GM13976 (cell line): ENCODE measurements around the gene GPHN.

Experiments used
- DNase-seq: peaks from one replicate; pipeline ENCODE4 v3.0.0; 2012; ENCODE audit warnings: low spot score
- in situ Hi-C: fragments of 300-500 bp; cut with MboI; formaldehyde crosslinking; loops from one replicate; pipeline ENCODE4 v1.12.0; 2022; ENCODE audit warnings: low sequenced_read_pairs, mixed read lengths, inconsistent platforms; ENCODE audit not compliant: unreplicated experiment
- TF ChIP-seq, protein P1 (sequence below): IDR thresholded peaks from 2 replicates; pipeline ENCODE4 v1.5.1; 2012; ENCODE audit warnings: borderline replicate concordance, mild to moderate bottlenecking; ENCODE audit not compliant: insufficient read depth; ENCODE audit errors: extremely low read depth, missing control alignments, control extremely low read depth

Gene GPHN

DNA sequence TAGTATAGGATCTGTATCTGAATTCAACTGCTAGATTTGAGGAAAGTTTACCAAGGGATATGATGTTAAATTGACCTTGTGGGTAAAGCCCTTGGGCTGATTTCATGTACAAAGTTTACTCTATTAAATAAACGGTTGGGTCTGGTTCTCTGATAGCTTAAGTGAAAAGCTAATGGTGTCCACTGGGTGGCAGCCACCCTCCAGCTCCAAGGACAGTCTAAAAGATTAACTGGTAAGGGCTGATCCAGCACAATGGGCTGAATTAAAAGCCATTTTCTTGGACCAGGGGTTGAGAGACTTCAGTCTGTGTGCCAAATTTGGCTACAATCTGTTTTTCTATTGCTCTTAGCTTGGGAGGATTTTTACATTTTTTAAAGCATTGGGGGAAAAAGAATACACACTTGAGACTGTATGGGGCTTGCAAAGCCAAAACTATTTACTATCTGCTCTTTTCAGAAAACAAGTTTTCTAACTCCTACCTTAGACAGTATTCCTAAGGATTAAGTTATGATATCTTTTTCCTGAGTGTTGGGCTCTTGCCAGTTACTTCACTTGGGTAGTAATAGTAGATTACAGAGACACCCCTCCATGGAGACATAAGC, 116.5 kb downstream of the GPHN start:
- peak; percentile 49 for DNase-seq
- in situ Hi-C loops = loop anchor here (10.0 kb wide), 1 partner anchor 510 kb away; no protein-coding TSS in a partner anchor
- TF ChIP-seq, protein P1, sequence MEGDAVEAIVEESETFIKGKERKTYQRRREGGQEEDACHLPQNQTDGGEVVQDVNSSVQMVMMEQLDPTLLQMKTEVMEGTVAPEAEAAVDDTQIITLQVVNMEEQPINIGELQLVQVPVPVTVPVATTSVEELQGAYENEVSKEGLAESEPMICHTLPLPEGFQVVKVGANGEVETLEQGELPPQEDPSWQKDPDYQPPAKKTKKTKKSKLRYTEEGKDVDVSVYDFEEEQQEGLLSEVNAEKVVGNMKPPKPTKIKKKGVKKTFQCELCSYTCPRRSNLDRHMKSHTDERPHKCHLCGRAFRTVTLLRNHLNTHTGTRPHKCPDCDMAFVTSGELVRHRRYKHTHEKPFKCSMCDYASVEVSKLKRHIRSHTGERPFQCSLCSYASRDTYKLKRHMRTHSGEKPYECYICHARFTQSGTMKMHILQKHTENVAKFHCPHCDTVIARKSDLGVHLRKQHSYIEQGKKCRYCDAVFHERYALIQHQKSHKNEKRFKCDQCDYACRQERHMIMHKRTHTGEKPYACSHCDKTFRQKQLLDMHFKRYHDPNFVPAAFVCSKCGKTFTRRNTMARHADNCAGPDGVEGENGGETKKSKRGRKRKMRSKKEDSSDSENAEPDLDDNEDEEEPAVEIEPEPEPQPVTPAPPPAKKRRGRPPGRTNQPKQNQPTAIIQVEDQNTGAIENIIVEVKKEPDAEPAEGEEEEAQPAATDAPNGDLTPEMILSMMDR = peak; percentile 49

DNA sequence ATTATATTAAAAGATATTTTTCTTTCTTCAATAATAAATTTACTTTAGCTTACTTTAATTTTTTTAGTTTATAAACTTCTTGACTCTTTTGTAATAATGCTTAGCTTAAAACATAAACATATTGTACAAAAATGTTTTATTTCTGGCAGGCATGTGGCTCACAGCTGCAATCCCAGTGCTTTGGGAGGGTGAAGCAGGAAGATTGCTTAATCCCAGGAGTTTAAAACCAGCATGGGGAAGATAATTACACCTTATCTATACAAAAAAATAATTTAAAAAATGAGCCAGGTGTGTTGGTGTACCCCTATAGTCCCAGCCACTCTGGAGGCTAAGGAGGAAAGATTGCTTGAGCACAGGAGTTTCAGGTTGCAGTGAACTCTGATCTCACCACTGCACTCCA, 120.7 kb downstream of the GPHN start:
- TF ChIP-seq, protein P1 = no peak
- DNase-seq = no peak
- in situ Hi-C loops = loop anchor here (10.0 kb wide), 1 partner anchor 506 kb away; no protein-coding TSS in a partner anchor

DNA sequence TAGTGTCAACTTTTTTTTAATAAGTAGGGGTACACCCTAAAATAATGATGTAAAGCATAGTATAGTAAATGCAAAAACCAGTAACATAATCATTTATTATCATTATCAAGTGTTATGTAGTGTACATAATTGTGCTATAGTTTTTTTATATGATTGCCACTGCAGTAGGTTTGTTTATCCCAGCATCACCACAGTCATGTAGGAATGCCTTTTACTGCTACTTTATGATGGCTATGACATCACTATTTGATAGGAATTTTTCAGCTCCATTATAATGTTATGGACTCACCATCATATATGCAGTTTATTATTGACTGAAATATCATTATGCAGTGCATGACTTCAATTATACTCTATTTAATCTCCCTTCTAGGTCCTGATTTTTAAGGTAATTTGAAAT, 121.6 kb downstream of the GPHN start:
- in situ Hi-C loops = loop anchor here (10.0 kb wide), 1 partner anchor 505 kb away; no protein-coding TSS in a partner anchor
- TF ChIP-seq, protein P1 = no peak
- no peak for DNase-seq

DNA sequence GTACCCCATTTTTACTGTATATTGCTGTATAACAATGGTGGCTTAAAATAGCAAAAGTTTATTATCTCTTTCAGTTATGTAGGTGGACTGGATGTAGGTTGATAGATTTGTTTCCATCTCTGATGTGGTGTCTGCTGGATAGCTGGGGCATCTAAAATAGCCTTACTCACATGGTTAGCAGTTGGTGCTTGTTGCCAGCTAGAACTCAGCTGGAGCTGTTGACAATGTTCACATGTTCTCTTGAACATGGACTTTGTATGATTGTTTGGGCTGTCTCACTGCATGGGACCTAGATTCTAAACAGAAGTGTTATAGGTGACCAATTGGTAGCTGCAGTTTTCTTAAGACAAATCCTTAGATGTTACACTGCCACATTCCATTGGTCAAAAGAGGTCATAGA, 126.9 kb downstream of the GPHN start:
- DNase-seq = no peak
- in situ Hi-C loops = no loop called here
- TF ChIP-seq, protein P1 = no peak

DNA sequence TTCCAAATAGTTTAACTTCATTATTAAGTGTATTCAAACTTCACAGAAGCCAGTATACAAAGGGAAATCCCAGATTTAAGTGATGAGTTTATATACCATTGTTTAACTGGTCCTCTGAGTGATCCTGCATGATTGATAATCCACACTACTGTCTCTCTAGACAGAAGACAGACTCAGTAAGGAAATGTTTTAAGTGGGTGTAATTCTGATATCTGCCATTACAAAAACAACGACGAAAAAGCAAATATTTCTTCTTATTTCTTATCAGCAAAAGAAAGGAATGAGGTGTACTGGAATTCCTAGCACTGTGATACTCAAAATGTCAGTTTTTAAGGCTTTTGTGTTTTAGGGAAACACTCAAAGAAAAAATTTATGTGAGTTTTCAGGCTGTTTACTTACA, 127.5 kb downstream of the GPHN start:
- no peak for DNase-seq
- TF ChIP-seq, protein P1 = no peak
- in situ Hi-C loops = no loop called here

DNA sequence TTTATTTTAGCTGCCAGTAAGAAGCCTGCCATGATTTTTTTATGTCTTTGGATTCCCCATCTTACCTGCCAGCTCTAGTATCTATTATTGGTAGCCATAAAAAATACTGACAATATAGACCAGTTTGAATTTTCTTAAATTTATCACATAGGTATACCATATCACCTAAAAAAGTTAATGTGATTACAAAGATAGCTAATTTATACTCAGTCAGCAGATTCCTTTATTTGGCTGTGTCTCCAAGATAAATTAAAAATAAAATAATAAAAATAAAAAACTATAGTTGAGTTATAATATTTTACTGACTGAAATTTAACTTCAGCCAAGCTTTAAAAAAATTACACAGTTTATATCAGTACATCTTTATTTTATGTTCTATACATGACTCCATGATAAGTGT, 128.3 kb downstream of the GPHN start:
- no peak for DNase-seq
- in situ Hi-C loops = no loop called here
- TF ChIP-seq, protein P1 = no peak

DNA sequence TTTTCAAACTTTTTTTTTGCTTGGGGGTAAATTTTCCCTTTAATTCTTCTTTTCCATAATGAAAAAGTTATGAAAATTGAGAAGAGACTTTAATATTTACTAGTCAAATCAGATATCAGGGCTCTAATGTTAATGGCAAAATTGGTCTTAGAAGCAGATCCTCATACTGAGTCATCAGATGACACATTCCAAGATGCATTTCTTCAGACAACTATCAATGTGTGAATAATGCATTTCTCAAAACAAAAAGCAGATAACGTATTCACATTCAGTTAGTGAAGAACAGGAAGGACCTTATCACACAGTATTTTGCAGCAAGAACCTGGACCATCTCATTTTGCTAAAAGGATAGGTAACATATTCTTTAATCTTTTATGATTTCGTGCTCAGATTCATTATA, 130.7 kb downstream of the GPHN start:
- in situ Hi-C loops = no loop called here

More for the DNA sequence above, 130.7 kb downstream of the GPHN start:
- TF ChIP-seq, protein P1 = no peak
- no peak for DNase-seq
